Activated CD8-positive, alpha-beta T cell treated with anti-CD3 and anti-CD28 coated beads, Interleukin-2, amount 10 ng/mL, durations not matched to agents 7 days and 5 days (primary cell): ENCODE data around the gene GAS2L2. TPM values are rescaled to one million over a fixed set of nuclear protein-coding genes. Genes with fewer than 3 reads are reported as not detected.

Source experiments
- ATAC-seq: fragments of 150-1000 bp; cut with Tn5 transposase; one replicate; pipeline ENCODE4 v1.10.0; 2021; ENCODE audit warnings: moderate library complexity
- CTCF ChIA-PET: fragments of 350-600 bp; sonication (Branson Sonifier 250); formaldehyde crosslinking; loops from one replicate; lab custom pipeline; 2021; ENCODE audit warnings: antibody characterized with exemption; lab: Charles Lee
- POLR2A ChIA-PET: fragments of 350-600 bp; sonication (Branson Sonifier 250); formaldehyde crosslinking; loops from one replicate; lab custom pipeline; 2021; ENCODE audit warnings: antibody characterized with exemption; lab: Charles Lee
- DNase-seq: peaks from one replicate; pipeline ENCODE4 v3.0.0-alpha.2; 2020
- H3K27ac Mint-ChIP-seq: one replicate; pipeline ENCODE4 v1.8.0; 2021; ENCODE audit warnings: mild to moderate bottlenecking, mixed read lengths
- H3K27me3 Mint-ChIP-seq: one replicate; pipeline ENCODE4 v1.8.0; 2021; ENCODE audit warnings: low read depth, mixed read lengths
- H3K36me3 Mint-ChIP-seq: one replicate; pipeline ENCODE4 v1.8.0; 2021; ENCODE audit warnings: low read depth, mixed read lengths
- H3K4me1 Mint-ChIP-seq: one replicate; pipeline ENCODE4 v1.8.0; 2021; ENCODE audit warnings: low read depth, mixed read lengths
- H3K4me3 Mint-ChIP-seq: one replicate; pipeline ENCODE4 v1.8.0; 2021; ENCODE audit warnings: mild to moderate bottlenecking, mixed read lengths
- H3K9me3 Mint-ChIP-seq: one replicate; pipeline ENCODE4 v1.8.0; 2022; ENCODE audit warnings: mixed read lengths; ENCODE audit not compliant: insufficient read depth
- total RNA-seq, 2 experiments: library from RNA; stranded (reverse); gene quantifications; one replicate each; pipeline ENCODE4 v1.2.3, GENCODE V29; 2021

GAS2L2 gene
- total RNA-seq, 2 experiments from 2014 or later, result not detected

- CTCF ChIA-PET, result interaction anchor here (1.0 to 11.6 kb wide), 5 partner anchors 11 to 39 kb away, joined by 3 to 415 read pairs (median 3); partner anchors contain the start of gene TAF15
These were observed 17.0 kb upstream of the GAS2L2 start for GRCh38 chr17:35769895-35770486.

DNA sequence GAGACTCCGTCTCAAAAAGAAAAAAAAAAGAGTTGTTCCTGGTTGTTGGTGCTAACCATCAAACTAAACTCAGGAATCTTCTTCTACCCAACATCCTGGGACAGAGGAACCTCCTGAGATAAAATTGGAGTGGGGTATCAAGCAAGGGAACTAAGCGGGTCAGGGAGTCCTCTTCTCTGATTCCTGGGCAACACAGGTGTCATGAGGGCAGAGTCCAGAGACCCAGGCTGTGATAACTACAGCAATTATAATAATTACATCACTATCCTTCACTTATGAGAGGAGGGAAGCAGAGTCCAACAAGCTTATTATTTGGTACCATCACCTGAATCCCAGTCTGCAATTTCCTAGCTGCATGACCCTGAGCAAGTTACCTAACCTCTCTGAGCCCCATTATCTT, 15.8 kb upstream of the GAS2L2 start:
- Mint-ChIP-seq H3K4me1 (peaks cover 16% of the 10 kb centered on the region), H3K27ac (no peak overlapping the region), H3K4me3 (no peak overlapping the region), H3K27me3 (peaks cover 8% of the 10 kb centered on the region), H3K9me3 (no peaks in the 10 kb centered on the region), H3K36me3 (no peaks in the 10 kb centered on the region)
- DNase-seq (no peak), ATAC-seq (no peak)
- ChIA-PET CTCF (interaction anchor here (1.1 to 11.6 kb wide), 3 partner anchors 12 to 40 kb away, joined by 3 to 415 read pairs (median 3); partner anchors contain the start of gene TAF15), POLR2A (no interaction called here)

More at GRCh38 chr17:35769895-35770486, 17.0 kb upstream of the GAS2L2 start:
- POLR2A ChIA-PET, result interaction anchor here (0.9 kb wide), 1 partner anchor 25 kb away, joined by 3 read pairs; no protein-coding TSS in a partner anchor
- Mint-ChIP-seq H3K27ac (no peak overlapping the region), H3K36me3 (no peaks in the 10 kb centered on the region), H3K27me3 (peaks cover 11% of the 10 kb centered on the region), H3K4me3 (no peak overlapping the region), H3K4me1 (peaks cover 8% of the 10 kb centered on the region), H3K9me3 (no peaks in the 10 kb centered on the region)
- no peak for ATAC-seq
- no peak for DNase-seq

DNA sequence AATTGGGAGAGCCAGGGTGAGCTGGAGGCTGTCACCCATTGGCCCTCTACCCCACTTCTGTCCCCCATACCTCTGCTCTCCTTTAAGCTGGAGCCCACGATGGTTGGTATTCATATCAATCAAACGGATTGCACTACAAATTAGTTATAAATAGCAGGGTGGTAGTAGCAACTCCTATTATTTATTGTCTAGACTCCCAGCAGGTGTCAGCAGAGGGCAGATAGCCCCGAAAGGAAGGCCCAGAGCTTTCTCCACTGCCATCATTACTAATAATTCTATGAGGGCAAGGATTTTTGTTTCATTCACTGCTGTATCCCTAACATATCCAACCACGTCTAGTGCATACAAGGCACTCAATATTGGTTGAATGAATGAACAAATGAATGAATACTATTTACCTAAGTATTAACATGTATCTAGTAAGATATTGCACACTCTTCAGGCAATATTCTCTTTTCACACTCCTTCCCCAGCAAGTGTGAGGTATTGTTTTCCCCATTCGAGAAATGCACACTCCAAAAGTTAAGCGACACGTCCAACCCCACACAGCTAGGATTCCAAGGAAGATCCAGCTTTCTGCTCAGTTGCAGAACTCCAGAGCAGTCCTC, 14.0 kb upstream of the GAS2L2 start:
- ChIA-PET POLR2A (interaction anchor here (0.9 kb wide), 1 partner anchor 42 kb away, joined by 3 read pairs; the partner anchor contains the start of gene TAF15), CTCF (interaction anchor here (0.6 to 11.6 kb wide), 11 partner anchors 9 to 1033 kb away, joined by 3 to 415 read pairs (median 3); partner anchors contain the start of genes MMP28 and TAF15)
- no peak overlapping the region for H3K27ac Mint-ChIP-seq
- peak; percentile 52 for DNase-seq
- H3K36me3 Mint-ChIP-seq, result no peaks in the 10 kb centered on the region
- peaks cover 17% of the 10 kb centered on the region for H3K4me1 Mint-ChIP-seq
- no peaks in the 10 kb centered on the region for H3K27me3 Mint-ChIP-seq
- H3K9me3 Mint-ChIP-seq, result no peaks in the 10 kb centered on the region
- ATAC-seq, result no peak
- no peak overlapping the region for H3K4me3 Mint-ChIP-seq

GRCh38 chr17:35766489-35766877, 13.4 kb upstream of the GAS2L2 start:
- Mint-ChIP-seq H3K36me3 (no peaks in the 10 kb centered on the region), H3K27me3 (no peaks in the 10 kb centered on the region), H3K4me3 (no peak overlapping the region), H3K9me3 (no peaks in the 10 kb centered on the region), H3K27ac (no peak overlapping the region), H3K4me1 (peaks cover 17% of the 10 kb centered on the region)
- no peak for DNase-seq
- ChIA-PET POLR2A (interaction anchor here (0.9 to 3.6 kb wide), 2 partner anchors 43 kb away, joined by 3 to 34 read pairs; partner anchors contain the start of gene TAF15), CTCF (interaction anchor here (0.6 to 11.6 kb wide), 11 partner anchors 9 to 1033 kb away, joined by 3 to 415 read pairs (median 3); partner anchors contain the start of genes MMP28 and TAF15)
- no peak for ATAC-seq

DNA sequence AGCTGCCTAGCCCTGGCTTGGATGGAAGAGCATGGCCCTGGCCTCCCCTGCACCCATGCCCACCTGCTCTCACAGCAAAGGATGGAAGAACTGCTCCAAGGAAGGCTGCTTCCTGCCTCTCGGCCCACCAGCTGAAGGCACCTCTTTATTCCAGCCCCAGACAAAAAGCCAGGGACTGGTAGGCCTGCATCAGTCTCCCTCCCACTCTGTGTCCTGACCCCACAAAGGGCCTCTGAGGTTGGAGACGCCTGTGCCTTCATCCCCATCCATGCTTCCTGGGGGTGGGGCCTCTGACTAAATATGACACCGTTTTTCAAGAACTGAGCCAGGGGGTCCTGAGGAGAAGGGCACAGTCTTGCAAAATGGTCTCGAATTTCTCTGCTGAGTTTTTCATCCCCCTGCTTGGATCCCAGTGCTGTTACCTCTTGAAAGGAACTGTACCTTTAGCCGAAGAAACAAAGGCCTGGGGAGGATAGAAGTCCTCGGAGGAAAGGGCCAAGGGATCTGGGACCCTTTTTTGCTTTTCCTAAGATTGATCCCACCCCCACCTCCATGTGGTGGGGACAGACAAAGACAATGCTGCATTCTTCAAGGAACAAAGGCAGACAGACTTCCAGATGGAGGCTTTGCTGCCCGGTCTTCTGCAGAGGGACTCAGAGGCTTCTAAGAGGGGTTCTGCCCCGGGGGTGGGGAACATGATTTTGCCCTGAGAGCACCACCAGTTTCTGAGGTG, 12.9 kb upstream of the GAS2L2 start:
- H3K27me3 Mint-ChIP-seq, result no peaks in the 10 kb centered on the region
- ChIA-PET CTCF (interaction anchor here (1.1 to 11.6 kb wide), 9 partner anchors 12 to 76 kb away, joined by 3 to 415 read pairs (median 12); partner anchors contain the start of genes MMP28 and TAF15), POLR2A (interaction anchor here (3.6 kb wide), 1 partner anchor 43 kb away, joined by 34 read pairs; the partner anchor contains the start of gene TAF15)
- no peak overlapping the region for H3K4me3 Mint-ChIP-seq
- no peak for DNase-seq
- H3K9me3 Mint-ChIP-seq, result no peaks in the 10 kb centered on the region
- H3K36me3 Mint-ChIP-seq, result no peaks in the 10 kb centered on the region
- no peak overlapping the region for H3K27ac Mint-ChIP-seq
- no peak for ATAC-seq
- peaks cover 17% of the 10 kb centered on the region for H3K4me1 Mint-ChIP-seq

DNA sequence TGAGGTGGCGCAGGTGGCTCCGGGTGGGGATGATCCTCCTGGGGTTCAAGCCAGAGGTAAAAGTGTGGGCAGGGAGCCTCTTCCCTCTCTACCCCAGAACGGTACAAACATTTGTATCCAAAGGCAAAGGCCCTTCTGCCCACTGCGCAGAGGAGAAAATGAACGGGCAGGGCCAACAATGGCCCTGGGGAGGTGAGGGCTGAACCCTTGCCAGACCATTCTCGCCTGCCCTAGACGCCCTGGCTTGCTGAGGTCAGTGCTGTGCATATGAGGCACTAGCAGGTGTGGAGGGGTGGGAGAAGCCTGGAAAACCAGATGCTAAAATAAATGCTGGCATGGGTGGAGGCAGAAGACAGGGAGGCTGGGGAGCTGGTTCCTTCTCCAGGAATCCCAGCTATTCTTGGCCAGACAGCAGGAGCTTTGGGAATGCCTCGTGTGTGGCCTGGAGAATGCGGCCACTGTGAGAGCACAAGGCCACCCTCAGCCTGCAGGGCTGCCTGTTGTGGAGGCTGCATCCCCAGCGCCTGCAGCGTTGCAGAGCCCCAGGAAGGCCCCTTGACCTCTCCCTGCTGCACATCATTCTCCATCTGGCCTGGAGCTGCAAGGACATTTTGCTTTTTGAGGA, 12.2 kb upstream of the GAS2L2 start:
- DNase-seq (no peak), ATAC-seq (no peak)
- POLR2A ChIA-PET, result interaction anchor here (3.6 kb wide), 1 partner anchor 44 kb away, joined by 34 read pairs; the partner anchor contains the start of gene TAF15
- Mint-ChIP-seq H3K27me3 (no peaks in the 10 kb centered on the region), H3K4me3 (peak overlapping the region; percentile 83), H3K4me1 (peaks cover 17% of the 10 kb centered on the region), H3K27ac (no peak overlapping the region), H3K36me3 (no peaks in the 10 kb centered on the region), H3K9me3 (no peaks in the 10 kb centered on the region)
- CTCF ChIA-PET, result interaction anchor here (1.2 to 11.6 kb wide), 22 partner anchors 10 to 675 kb away, joined by 3 to 415 read pairs (median 12); partner anchors contain the start of genes MMP28, SLFN12L and TAF15

DNA sequence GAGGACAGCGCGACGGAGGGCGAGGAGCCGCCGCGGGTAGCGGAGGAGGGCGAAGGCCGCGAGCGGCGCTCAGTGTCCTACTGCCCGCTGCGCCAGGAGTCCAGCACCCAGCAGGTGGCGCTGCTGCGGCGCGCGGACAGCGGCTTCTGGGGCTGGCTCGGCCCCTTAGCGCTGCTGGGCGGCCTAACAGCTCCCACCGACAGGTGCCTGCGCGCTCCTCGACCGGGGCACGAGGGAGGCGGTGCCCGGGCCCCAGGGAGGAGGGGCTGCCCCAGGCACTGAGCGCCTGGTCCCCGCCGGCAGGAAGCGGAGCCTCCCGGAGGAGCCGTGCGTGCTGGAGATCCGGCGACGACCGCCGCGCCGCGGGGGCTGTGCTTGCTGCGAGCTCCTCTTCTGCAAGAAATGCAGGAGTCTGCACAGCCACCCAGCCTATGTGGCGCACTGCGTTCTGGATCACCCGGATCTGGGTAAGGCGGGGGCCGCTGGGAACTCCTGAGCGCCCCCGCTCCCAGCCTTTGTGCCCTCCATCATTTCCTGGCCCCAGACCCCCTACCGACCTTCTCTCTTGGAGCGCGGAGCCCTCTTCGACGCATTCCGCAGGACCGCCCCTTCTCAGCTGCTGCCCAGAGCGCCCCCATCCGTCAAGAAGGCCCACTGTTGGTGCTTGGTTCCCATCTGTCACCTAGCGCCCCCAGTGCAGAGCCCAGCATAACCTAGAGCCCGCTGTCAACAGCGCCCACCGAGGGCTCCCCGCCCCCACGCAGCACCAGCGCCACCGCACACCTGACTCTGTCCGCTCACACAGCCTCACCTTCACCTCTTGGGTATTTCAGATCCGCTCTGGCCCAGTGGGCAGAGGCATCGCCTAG, 11.3 kb upstream of the GAS2L2 start:
- H3K27ac Mint-ChIP-seq, result peak overlapping the region; percentile 86
- H3K4me3 Mint-ChIP-seq, result peak overlapping the region; percentile 83
- ATAC-seq (peak; percentile 96), DNase-seq (peak; percentile 90)
- no peaks in the 10 kb centered on the region for H3K27me3 Mint-ChIP-seq
- H3K36me3 Mint-ChIP-seq, result no peaks in the 10 kb centered on the region
- ChIA-PET POLR2A (interaction anchor here (0.5 to 3.6 kb wide), 5 partner anchors 25 to 159 kb away, joined by 3 to 34 read pairs (median 3); partner anchors contain the start of gene TAF15), CTCF (interaction anchor here (0.8 to 11.6 kb wide), 75 partner anchors 9 to 674 kb away, joined by 3 to 415 read pairs (median 5); partner anchors contain the start of genes AP2B1, CCL5, MMP28 and NLE1)
- no peaks in the 10 kb centered on the region for H3K9me3 Mint-ChIP-seq
- H3K4me1 Mint-ChIP-seq, result peaks cover 17% of the 10 kb centered on the region

DNA sequence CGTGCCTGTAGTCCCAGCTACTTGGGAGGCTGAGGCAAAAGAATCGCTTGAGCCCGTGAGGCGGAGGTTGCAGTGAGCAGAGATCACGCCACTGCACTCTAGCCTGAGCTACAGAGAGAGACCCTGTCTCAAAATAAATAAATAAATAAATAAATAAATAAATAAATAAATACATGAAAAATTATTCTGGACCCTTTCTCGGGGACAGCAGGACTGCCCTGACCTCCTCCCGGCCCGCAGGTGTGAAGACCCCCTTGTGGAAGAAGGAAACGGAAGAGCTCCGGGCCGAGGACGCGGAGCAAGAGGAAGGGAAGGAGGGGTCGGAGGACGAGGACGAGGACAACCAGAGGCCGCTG, 10.7 kb upstream of the GAS2L2 start:
- Mint-ChIP-seq H3K27ac (no peak overlapping the region), H3K9me3 (no peaks in the 10 kb centered on the region), H3K4me1 (peaks cover 17% of the 10 kb centered on the region), H3K4me3 (peak overlapping the region; percentile 83), H3K36me3 (no peaks in the 10 kb centered on the region), H3K27me3 (no peaks in the 10 kb centered on the region)
- ChIA-PET CTCF (interaction anchor here (0.8 to 11.6 kb wide), 74 partner anchors 8 to 674 kb away, joined by 3 to 415 read pairs (median 5); partner anchors contain the start of genes AP2B1, CCL5, MMP28 and NLE1), POLR2A (interaction anchor here (0.5 to 3.6 kb wide), 5 partner anchors 25 to 158 kb away, joined by 3 to 34 read pairs (median 3); partner anchors contain the start of gene TAF15)
- ATAC-seq (no peak), DNase-seq (no peak)

GRCh38 chr17:35761601-35762000, 8.6 kb upstream of the GAS2L2 start:
- Mint-ChIP-seq H3K4me1 (peaks cover 17% of the 10 kb centered on the region), H3K9me3 (no peaks in the 10 kb centered on the region), H3K4me3 (no peak overlapping the region), H3K27me3 (no peaks in the 10 kb centered on the region), H3K27ac (no peak overlapping the region), H3K36me3 (no peaks in the 10 kb centered on the region)
- ChIA-PET POLR2A (no interaction called here), CTCF (interaction anchor here (9.2 to 11.6 kb wide), 2 partner anchors 13 to 47 kb away, joined by 81 to 415 read pairs; partner anchors contain the start of gene TAF15)
- DNase-seq (no peak), ATAC-seq (no peak)

DNA sequence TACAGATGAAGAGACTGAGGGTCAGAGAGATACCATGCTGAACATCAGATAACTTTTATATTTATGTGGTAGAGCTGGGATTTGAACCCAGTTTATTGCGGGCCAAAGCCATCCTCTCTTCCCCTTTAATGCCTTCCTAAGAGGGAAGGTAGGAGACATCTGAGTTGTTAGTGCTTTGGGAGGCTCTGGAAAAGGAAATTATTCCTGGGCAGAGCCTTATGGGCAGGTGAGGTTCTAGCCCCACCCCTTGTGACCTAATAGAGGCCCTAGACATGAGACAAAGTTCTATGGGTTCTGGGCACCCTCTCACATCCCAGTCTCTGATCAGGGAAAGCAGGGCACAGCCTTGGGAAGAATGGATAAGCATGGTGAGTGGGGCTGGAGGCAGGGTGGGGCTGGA, 7.5 kb upstream of the GAS2L2 start, which contains the start of gene C17orf50:
Gene C17orf50 (plus strand): TSS at position 301 of the 400 bp plus-strand sequence. CDS start 55 bp downstream, at position 356.
- POLR2A ChIA-PET, result interaction anchor here (1.0 kb wide), 1 partner anchor 48 kb away, joined by 3 read pairs; the partner anchor contains the start of gene TAF15
- Mint-ChIP-seq H3K36me3 (no peaks in the 10 kb centered on the region), H3K9me3 (no peaks in the 10 kb centered on the region), H3K27me3 (no peaks in the 10 kb centered on the region), H3K4me3 (no peak within 1 kb of the TSS), H3K27ac (no peak within 1 kb of the TSS), H3K4me1 (peaks cover 15% of the 10 kb centered on the region)
- ATAC-seq, result no peak
- DNase-seq, result no peak
- CTCF ChIA-PET, result interaction anchor here (0.6 to 11.6 kb wide), 4 partner anchors 12 to 522 kb away, joined by 3 to 415 read pairs (median 42); partner anchors contain the start of gene TAF15
